Right cardiac atrium (tissue), 5 donors: Measurements from ENCODE around the gene LTBP1. TPM values are rescaled to one million over a fixed set of nuclear protein-coding genes. Genes with fewer than 3 reads are reported as not detected.

ENCODE experiments used
- ATAC-seq, 2 donors: fragments of 200-7000 bp; cut with Tn5 transposase; one replicate each; pipeline versions ENCODE4 v1.8.0 to v1.9.1; 2020; ENCODE audit warnings: moderate library complexity in 2 of 2, mild to moderate bottlenecking in 1 of 2
- DNase-seq, 3 donors: peaks; one replicate each; pipeline ENCODE4 v3.0.0-alpha.2; 2020
- H3K27ac ChIP-seq: one replicate; pipeline ENCODE4 v1.5.1; 2013; ENCODE audit warnings: mild to moderate bottlenecking, low read length, control low read depth, moderate library complexity
- H3K27me3 ChIP-seq: one replicate; pipeline ENCODE4 v1.6.1; 2013; ENCODE audit not compliant: control insufficient read depth, insufficient read depth
- H3K4me1 ChIP-seq: one replicate; pipeline ENCODE4 v1.6.1; 2013; ENCODE audit warnings: low read length; ENCODE audit not compliant: control insufficient read depth, insufficient read depth
- H3K4me3 ChIP-seq: one replicate; pipeline ENCODE4 v1.5.1; 2013; ENCODE audit warnings: low read length, control low read depth
- H3K9me3 ChIP-seq: one replicate; pipeline ENCODE4 v1.6.1; 2013; ENCODE audit warnings: low read length; ENCODE audit not compliant: control insufficient read depth
- WGBS: extraction: QIAGEN DNeasy Blood & Tissue Kit; methylation state at CpG from one replicate; pipeline ENCODE4 v1.1.7; 2013; 5-methylcytosine and 5-hydroxymethylcytosine counted together
- intact Hi-C, 4 donors: fragments of 100-400 bp; cut with DNase I; formaldehyde crosslinking; loops; one replicate each; pipeline versions ENCODE4 v1.11.0 to v1.14.0; 2022 to 2023
- polyA plus RNA-seq: library from polyadenylated mRNA; stranded (reverse); fragments of 200-250 nt; gene quantifications from one replicate; pipeline ENCODE4 v1.2.3, GENCODE V29; 2013
- total RNA-seq, 4 donors: library from RNA; stranded (reverse); fragmentation: NEBNext Ultra II Directional; extraction: Animal tissue kit (Norgen Biotek cat#: 25700); gene quantifications; one replicate each; pipeline ENCODE4 v1.2.1, GENCODE V29; 2021
- donor health status: healthy with polysubstance abuse.
- donor health status: DM: no; HTN: yes; CAD: no.
- donor health status: DM: no; HTN: no; CAD: no.
- donor health status: DM: no; HTN: yes; CAD: no; lungs with severe emphysema.
- donor health status: DM: yes; HTN: yes; CAD: no.

The LTBP1 gene
- total and polyA plus RNA-seq, 5 donors: 53.0 to 218 (median 113) TPM

DNA sequence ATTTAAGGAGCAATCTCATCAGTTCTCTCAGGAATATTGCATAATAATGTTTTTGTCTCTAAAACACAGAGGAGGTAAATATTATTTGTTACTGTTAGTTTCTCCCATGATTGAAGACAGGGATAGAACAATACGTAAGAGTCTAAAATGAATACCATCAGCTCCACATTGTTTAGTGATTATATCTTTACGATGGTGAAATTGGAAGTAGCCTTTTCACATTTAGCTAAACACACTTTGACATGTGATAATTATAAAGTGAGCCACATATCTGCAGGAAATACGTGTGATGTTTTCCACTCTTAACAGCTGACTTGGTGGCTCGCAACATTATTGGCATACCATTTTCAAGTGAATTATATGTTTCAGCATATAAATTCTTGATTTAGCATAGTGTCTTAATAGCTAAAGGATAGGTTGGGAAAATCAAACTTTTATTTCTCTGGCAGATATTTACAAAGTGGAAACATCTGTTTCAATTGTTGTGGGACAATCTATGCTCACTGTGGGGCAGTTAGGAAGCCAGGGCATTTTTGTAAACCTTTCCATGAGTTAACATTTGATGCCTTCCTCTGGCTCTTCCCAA is 321.6 kb downstream of the LTBP1 start:
- ATAC-seq (no peak), DNase-seq (no peak)
- intact Hi-C loops: loop anchor here in 1 of 4 donors (5.0 kb wide), 1 partner anchor 231 kb away; no protein-coding TSS in a partner anchor
- Histone ChIP-seq H3K4me1 (peaks cover 2% of the 10 kb centered on the region), H3K4me3 (no peak overlapping the region), H3K27ac (no peak overlapping the region), H3K9me3 (no peaks in the 10 kb centered on the region), H3K27me3 (no peaks in the 10 kb centered on the region)
- WGBS: 44% methylated on average over 4 of the region's 4 CpGs

GRCh38 chr2:33272001-33272400 is 325.2 kb downstream of the LTBP1 start:
- H3K27ac ChIP-seq: no peak overlapping the region
- intact Hi-C loops: loop anchor here in 2 of 4 donors (10.0 kb wide), 2 partner anchors 163 to 237 kb away; no protein-coding TSS in a partner anchor

DNA sequence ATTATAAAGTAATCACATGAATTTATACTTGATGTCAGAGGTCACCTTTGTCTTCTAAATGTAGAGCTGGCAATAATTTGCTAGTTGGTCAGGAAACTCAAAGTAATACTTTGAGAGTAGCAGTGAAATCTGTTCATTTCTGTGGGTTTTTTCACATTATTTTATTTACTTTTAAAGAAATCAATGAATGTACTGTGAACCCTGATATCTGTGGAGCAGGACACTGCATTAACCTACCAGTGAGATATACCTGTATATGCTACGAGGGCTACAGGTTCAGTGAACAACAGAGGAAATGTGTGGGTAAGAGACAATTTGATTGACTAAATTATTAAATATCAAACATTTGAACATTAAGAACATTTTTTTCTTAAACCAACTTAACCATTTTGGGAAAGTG is 326.7 kb downstream of the LTBP1 start:
- no peak overlapping the region for H3K27ac ChIP-seq
- no peak overlapping the region for H3K4me3 ChIP-seq
- H3K9me3 ChIP-seq: no peaks in the 10 kb centered on the region
- ATAC-seq: no peak
- WGBS: 95% methylated on average over 1 of the region's 1 CpG
- no peak for DNase-seq
- H3K27me3 ChIP-seq: no peaks in the 10 kb centered on the region
- H3K4me1 ChIP-seq: no peaks in the 10 kb centered on the region
- intact Hi-C loops: loop anchor here in 2 of 4 donors (10.0 kb wide), 2 partner anchors 161 to 239 kb away; no protein-coding TSS in a partner anchor

More at GRCh38 chr2:33272001-33272400, 325.2 kb downstream of the LTBP1 start:
- ATAC-seq (no peak), DNase-seq (no peak)
- Histone ChIP-seq H3K4me3 (no peak overlapping the region), H3K27me3 (no peaks in the 10 kb centered on the region), H3K9me3 (no peaks in the 10 kb centered on the region), H3K4me1 (peaks cover 2% of the 10 kb centered on the region)
- 92% methylated on average over 4 of the region's 4 CpGs for WGBS

DNA sequence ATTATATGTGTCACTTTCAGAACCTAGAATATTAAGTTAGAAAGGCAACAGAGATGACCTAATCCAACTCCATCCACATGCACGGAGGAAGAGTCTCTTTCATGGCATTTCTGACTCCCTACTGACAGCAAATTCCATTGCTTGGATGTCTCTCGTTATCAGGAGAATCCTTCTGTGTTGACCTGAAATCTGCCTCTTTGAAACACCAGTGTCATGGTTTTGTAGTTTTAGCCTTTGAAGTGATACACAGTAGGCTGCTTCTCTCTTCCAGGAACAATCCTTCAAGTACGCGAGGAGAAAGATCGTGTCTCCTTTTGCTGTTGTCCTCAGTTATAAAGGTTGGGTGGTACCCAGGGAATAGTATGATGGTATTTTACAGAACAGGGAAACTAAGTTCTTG is 327.8 kb downstream of the LTBP1 start:
- intact Hi-C loops: loop anchor here in 2 of 4 donors (10.0 kb wide), 2 partner anchors 160 to 240 kb away; no protein-coding TSS in a partner anchor
- no peaks in the 10 kb centered on the region for H3K4me1 ChIP-seq
- WGBS: 92% methylated on average over 5 of the region's 5 CpGs

GRCh38 chr2:33275689-33276444 is 329.1 kb downstream of the LTBP1 start:
- H3K9me3 ChIP-seq: no peaks in the 10 kb centered on the region
- 70% methylated on average over 12 of the region's 12 CpGs for WGBS
- intact Hi-C loops: loop anchor here in 2 of 4 donors (10.0 kb wide), 2 partner anchors 159 to 241 kb away; no protein-coding TSS in a partner anchor
- no peaks in the 10 kb centered on the region for H3K4me1 ChIP-seq
- peak; percentile 61 to 74 (median 70) for DNase-seq
- peak overlapping the region; percentile 75 for H3K27ac ChIP-seq
- H3K27me3 ChIP-seq: no peaks in the 10 kb centered on the region
- no peak overlapping the region for H3K4me3 ChIP-seq
- ATAC-seq: peak; percentile 78 to 93

More for the DNA sequence above, 327.8 kb downstream of the LTBP1 start:
- Histone ChIP-seq H3K27ac (no peak overlapping the region), H3K27me3 (no peaks in the 10 kb centered on the region), H3K4me3 (no peak overlapping the region), H3K9me3 (no peaks in the 10 kb centered on the region)
- no peak for DNase-seq
- no peak for ATAC-seq

DNA sequence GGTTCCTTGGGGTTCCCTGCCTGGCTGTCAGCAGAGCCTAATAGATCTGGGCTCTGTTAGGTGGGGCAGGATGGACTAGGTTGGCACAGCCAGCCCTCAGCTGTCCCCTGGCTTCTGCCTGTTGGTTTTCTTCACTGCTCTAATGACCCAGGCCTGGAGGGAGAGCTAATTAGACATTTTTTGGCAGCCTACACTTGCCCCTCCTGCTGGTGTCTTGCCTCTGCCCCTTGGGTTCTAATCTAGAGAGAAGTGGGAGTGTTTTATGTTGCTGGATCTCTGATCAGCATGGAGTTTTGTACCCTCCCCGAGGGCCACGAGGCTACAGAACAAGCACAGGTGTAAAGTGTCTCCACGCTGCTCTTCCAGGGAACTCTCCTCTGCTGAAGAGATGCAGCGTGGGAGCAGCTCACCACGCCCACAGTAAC is 330.3 kb downstream of the LTBP1 start:
- H3K4me1 ChIP-seq: no peaks in the 10 kb centered on the region
- 61% methylated on average over 5 of the region's 5 CpGs for WGBS
- H3K27ac ChIP-seq: peak overlapping the region; percentile 9
- DNase-seq (peak in 1 of 3 donors; percentile 50), ATAC-seq (peak; percentile 4 to 30)
- H3K9me3 ChIP-seq: no peaks in the 10 kb centered on the region
- H3K27me3 ChIP-seq: no peaks in the 10 kb centered on the region
- intact Hi-C loops: loop anchor here in 2 of 4 donors (10.0 kb wide), 2 partner anchors 158 to 242 kb away; no protein-coding TSS in a partner anchor
- H3K4me3 ChIP-seq: no peak overlapping the region

DNA sequence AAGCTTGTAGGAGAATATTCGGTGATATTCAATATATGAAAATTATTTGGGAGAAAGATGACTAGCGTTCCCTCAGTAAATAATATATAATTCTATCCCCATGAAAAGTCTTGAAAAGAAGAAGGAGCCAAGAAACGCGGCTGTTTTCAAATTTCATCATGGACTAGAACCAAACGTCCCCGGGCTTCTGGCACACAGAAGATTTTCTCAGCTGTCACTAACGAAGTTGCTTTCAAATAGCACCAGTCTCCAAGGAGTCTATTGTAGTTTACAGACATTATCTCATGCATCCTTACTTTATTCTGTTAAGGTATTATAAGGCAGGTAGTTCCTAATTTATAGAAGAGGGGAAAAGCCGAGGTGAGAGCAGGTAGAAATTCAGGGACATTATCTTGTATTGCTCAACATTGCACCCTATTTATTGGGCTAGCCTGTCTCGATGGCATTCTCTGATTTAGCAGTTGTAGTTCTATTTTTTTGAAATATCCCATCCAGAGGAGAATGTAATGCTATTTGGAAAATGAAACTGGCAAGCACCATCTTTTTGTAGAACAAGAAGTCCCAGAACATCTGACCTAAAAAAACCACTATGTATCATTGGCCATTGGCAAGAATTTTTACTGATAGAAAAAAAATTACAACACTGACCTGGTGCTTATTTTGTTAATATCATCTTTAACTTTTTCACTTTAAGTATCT is 331.6 kb downstream of the LTBP1 start:
- Histone ChIP-seq H3K9me3 (no peaks in the 10 kb centered on the region), H3K27me3 (no peaks in the 10 kb centered on the region), H3K27ac (peak overlapping the region; percentile 43), H3K4me1 (no peaks in the 10 kb centered on the region), H3K4me3 (no peak overlapping the region)
- intact Hi-C loops: loop anchor here in 2 of 4 donors (10.0 kb wide), 2 partner anchors 156 to 244 kb away; no protein-coding TSS in a partner anchor
- peak; percentile 52 to 77 for ATAC-seq
- WGBS: 45% methylated on average over 9 of the region's 9 CpGs
- DNase-seq: peak in 2 of 3 donors; percentile 31 to 64

DNA sequence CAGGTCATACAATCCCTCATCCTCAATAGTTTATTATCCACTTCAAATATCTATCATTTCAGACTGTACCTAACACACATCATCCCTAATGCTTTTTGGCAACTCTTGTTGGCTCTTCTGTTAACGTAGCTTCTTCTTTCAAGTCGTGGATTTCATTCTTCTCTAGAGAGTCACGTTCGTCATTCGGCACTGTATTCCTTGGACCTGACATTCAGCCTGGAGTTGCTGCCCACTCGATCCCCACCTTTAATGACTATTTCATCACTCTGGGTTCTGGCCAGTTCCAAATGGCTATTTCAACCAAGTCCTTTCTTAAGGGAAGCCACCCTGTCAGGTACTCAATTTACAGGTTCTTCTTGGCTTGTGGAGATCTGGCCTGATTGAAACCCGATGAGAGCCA is 337.5 kb downstream of the LTBP1 start:
- intact Hi-C loops: no loop called here

GRCh38 chr2:33287507-33288005 is 340.8 kb downstream of the LTBP1 start:
- Histone ChIP-seq H3K4me3 (no peak overlapping the region), H3K27me3 (no peaks in the 10 kb centered on the region), H3K27ac (no peak overlapping the region), H3K9me3 (no peaks in the 10 kb centered on the region), H3K4me1 (no peaks in the 10 kb centered on the region)
- no peak for DNase-seq
- 75% methylated on average over 2 of the region's 2 CpGs for WGBS
- intact Hi-C loops: no loop called here
- no peak for ATAC-seq

More for the DNA sequence above, 337.5 kb downstream of the LTBP1 start:
- Histone ChIP-seq H3K4me1 (no peaks in the 10 kb centered on the region), H3K27ac (no peak overlapping the region), H3K4me3 (no peak overlapping the region), H3K9me3 (no peaks in the 10 kb centered on the region), H3K27me3 (no peaks in the 10 kb centered on the region)
- ATAC-seq: no peak
- 82% methylated on average over 7 of the region's 7 CpGs for WGBS
- DNase-seq: no peak

DNA sequence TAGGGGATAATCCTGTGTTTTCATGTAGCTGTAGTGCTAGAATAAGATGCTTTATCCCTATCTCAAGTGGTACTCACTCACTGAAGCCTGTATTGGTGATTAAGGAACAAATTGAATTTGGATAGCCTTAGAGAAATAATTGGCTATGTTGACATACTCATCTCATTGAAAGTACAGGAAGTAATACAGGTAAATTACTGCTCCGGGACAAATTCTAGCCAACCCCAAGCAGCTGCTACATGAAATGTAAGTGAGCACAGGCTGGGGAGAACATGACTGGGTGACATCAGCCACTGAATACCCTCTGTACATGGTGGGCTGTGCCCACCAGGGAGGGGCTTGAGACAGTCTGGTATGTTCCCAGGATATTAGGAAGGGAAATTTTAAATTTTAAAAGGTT is 341.3 kb downstream of the LTBP1 start:
- WGBS: 73% methylated on average over 1 of the region's 1 CpG
- intact Hi-C loops: no loop called here
- no peak overlapping the region for H3K27ac ChIP-seq

More for the DNA sequence above, 341.3 kb downstream of the LTBP1 start:
- H3K4me3 ChIP-seq: no peak overlapping the region
- DNase-seq (no peak), ATAC-seq (no peak)
- H3K9me3 ChIP-seq: no peaks in the 10 kb centered on the region
- no peaks in the 10 kb centered on the region for H3K27me3 ChIP-seq
- H3K4me1 ChIP-seq: no peaks in the 10 kb centered on the region
